ENCODE data around the gene DDX20. TPM values are rescaled to one million over a fixed set of nuclear protein-coding genes. Genes with fewer than 3 reads are reported as not detected.

The DDX20 gene
- polyA plus RNA-seq, 1 experiment, result 12.3 TPM

GRCh38 chr1:111754984-111755330 lies 744 bp upstream of the DDX20 start:
- ChIA-PET CTCF (interaction anchor here (0.6 to 4.6 kb wide), 29 partner anchors 9 to 305 kb away, joined by 3 to 48 read pairs (median 3); partner anchors contain the start of genes ADORA3, INKA2 and TMIGD3), POLR2A (interaction anchor here (0.7 to 1.4 kb wide), 3 partner anchors 16 to 292 kb away, joined by 3 to 4 read pairs (median 4); partner anchors contain the start of gene INKA2)
- no peak for TF ChIP-seq CTCF (IDR thresholded peaks at IDR 0.05; ENCODE audit: low read depth, low read length)
- no peak for DNase-seq (ENCODE audit: low read depth, low spot score)
- H3K27me3 ChIP-seq (ENCODE audit: control insufficient read depth, insufficient read depth, low read length), result no peaks in the 10 kb centered on the region
- H3K4me3 ChIP-seq (ENCODE audit: low read depth, low read length), result peak overlapping the region; percentile 92
- no peaks in the 10 kb centered on the region; the same call in 1 of the 2 replicates for H3K9me3 ChIP-seq (ENCODE audit: control insufficient read depth, insufficient read depth, low read length)
- H3K27ac ChIP-seq (ENCODE audit: low read depth, low read length), result peak overlapping the region; percentile 96

- H3K27me3 ChIP-seq (ENCODE audit: control insufficient read depth, insufficient read depth, low read length), result no peaks in the 10 kb centered on the region
- peak overlapping the region; percentile 96 for H3K27ac ChIP-seq (ENCODE audit: low read depth, low read length)
- H3K4me3 ChIP-seq (ENCODE audit: low read depth, low read length), result peak overlapping the region; percentile 92
- no peaks in the 10 kb centered on the region; the same call in 1 of the 2 replicates for H3K9me3 ChIP-seq (ENCODE audit: control insufficient read depth, insufficient read depth, low read length)
- no peak for DNase-seq (ENCODE audit: low read depth, low spot score)
- ChIA-PET POLR2A (no interaction called here), CTCF (interaction anchor here (0.6 to 4.6 kb wide), 7 partner anchors 12 to 606 kb away, joined by 3 to 48 read pairs (median 7); no protein-coding TSS in a partner anchor)
- TF ChIP-seq CTCF (IDR thresholded peaks at IDR 0.05; ENCODE audit: low read depth, low read length), result no peak
Observed at GRCh38 chr1:111756124-111756513, 418 bp downstream of the DDX20 start.

- Histone ChIP-seq H3K27me3 (ENCODE audit: control insufficient read depth, insufficient read depth, low read length) (no peaks in the 10 kb centered on the region), H3K4me3 (ENCODE audit: low read depth, low read length) (no peak overlapping the region), H3K27ac (ENCODE audit: low read depth, low read length) (no peak overlapping the region), H3K9me3 (ENCODE audit: control insufficient read depth, insufficient read depth, low read length) (no peaks in the 10 kb centered on the region; the same call in 1 of the 2 replicates)
- no peak for DNase-seq (ENCODE audit: low read depth, low spot score)
- CTCF ChIA-PET, result interaction anchor here (0.6 to 1.3 kb wide), 3 partner anchors 251 to 278 kb away, joined by 3 read pairs; no protein-coding TSS in a partner anchor
- peak; percentile 28; the same call in 1 of the 2 replicates for TF ChIP-seq CTCF (IDR thresholded peaks at IDR 0.05; ENCODE audit: low read depth, low read length)
- POLR2A ChIA-PET, result no interaction called here
Observed at GRCh38 chr1:111758373-111758772, 2.7 kb downstream of the DDX20 start.

- TF ChIP-seq CTCF (IDR thresholded peaks at IDR 0.05; ENCODE audit: low read depth, low read length), result no peak
- no peak overlapping the region for H3K27ac ChIP-seq (ENCODE audit: low read depth, low read length)
- no peaks in the 10 kb centered on the region for H3K9me3 ChIP-seq (ENCODE audit: control insufficient read depth, insufficient read depth, low read length)
- CTCF ChIA-PET, result interaction anchor here (0.6 to 3.0 kb wide), 5 partner anchors 8 to 543 kb away, joined by 4 to 18 read pairs (median 12); no protein-coding TSS in a partner anchor
- POLR2A ChIA-PET, result no interaction called here
- H3K4me3 ChIP-seq (ENCODE audit: low read depth, low read length), result no peak overlapping the region
- no peak for DNase-seq (ENCODE audit: low read depth, low spot score)
- H3K27me3 ChIP-seq (ENCODE audit: control insufficient read depth, insufficient read depth, low read length), result no peaks in the 10 kb centered on the region
Observed at GRCh38 chr1:111761717-111762116, 6.0 kb downstream of the DDX20 start.

- Histone ChIP-seq H3K27me3 (ENCODE audit: control insufficient read depth, insufficient read depth, low read length) (no peaks in the 10 kb centered on the region), H3K4me3 (ENCODE audit: low read depth, low read length) (no peak overlapping the region), H3K9me3 (ENCODE audit: control insufficient read depth, insufficient read depth, low read length) (no peaks in the 10 kb centered on the region), H3K27ac (ENCODE audit: low read depth, low read length) (no peak overlapping the region)
- ChIA-PET CTCF (interaction anchor here (2.3 to 3.0 kb wide), 3 partner anchors 48 to 280 kb away, joined by 12 to 18 read pairs (median 15); no protein-coding TSS in a partner anchor), POLR2A (interaction anchor here (0.6 to 0.7 kb wide), 2 partner anchors 277 to 337 kb away, joined by 3 to 6 read pairs; no protein-coding TSS in a partner anchor)
- no peak for TF ChIP-seq CTCF (IDR thresholded peaks at IDR 0.05; ENCODE audit: low read depth, low read length)
- DNase-seq (ENCODE audit: low read depth, low spot score), result no peak
Observed at GRCh38 chr1:111762332-111762731, 6.6 kb downstream of the DDX20 start.
